IMR-90 (cell line): Measurements from ENCODE around the gene HSPA1A. TPM values are rescaled to one million over a fixed set of nuclear protein-coding genes. Genes with fewer than 3 reads are reported as not detected.

Experiments
- ATAC-seq: fragments of 200-7000 bp; cut with Tn5 transposase; 2 replicates; pipeline ENCODE4 v1.9.1; 2020; ENCODE audit warnings: low read depth, mild to moderate bottlenecking, moderate library complexity
- BruUV-seq: library from RNA; stranded (reverse); fragments of 400-500 nt; replicated peaks from 2 replicates; lab custom pipeline; 2021; lab: Mats Ljungman, UMichigan
- CTCF ChIA-PET: fragments of 300-600 bp; formaldehyde crosslinking; extraction: SDS; loops from one replicate; lab custom pipeline; 2021; ENCODE audit warnings: antibody characterized with exemption; lab: Yijun Ruan, JAX
- POLR2A ChIA-PET: fragments of 300-600 bp; sonication (Branson Sonifier 250); formaldehyde crosslinking; loops from one replicate; lab custom pipeline; 2022; ENCODE audit warnings: antibody characterized with exemption; ENCODE audit not compliant: unreplicated experiment; lab: Charles Lee
- DNase-seq: peaks from one replicate; pipeline ENCODE4 v3.0.0; 2013
- H2AFZ ChIP-seq: replicated peaks from 2 replicates; pipeline ENCODE3; 2013; ENCODE audit warnings: low read length, mild to moderate bottlenecking; ENCODE audit not compliant: poor library complexity
- H2AK5ac ChIP-seq: 2 replicates; pipeline ENCODE4 v1.6.1; 2013; ENCODE audit warnings: low read depth, low read length, inconsistent platforms
- H2AK9ac ChIP-seq: replicated peaks from 2 replicates; pipeline ENCODE3; 2013; ENCODE audit warnings: mild to moderate bottlenecking, low read depth, low read length, moderate library complexity; ENCODE audit not compliant: poor library complexity
- H2BK120ac ChIP-seq: 2 replicates; pipeline ENCODE4 v1.6.1; 2013; ENCODE audit warnings: low read depth, low read length, inconsistent platforms
- H2BK15ac ChIP-seq: 3 replicates; pipeline ENCODE4 v1.6.1; 2013; ENCODE audit warnings: low read depth, low read length, inconsistent platforms
- H2BK20ac ChIP-seq: 2 replicates; pipeline ENCODE4 v1.6.1; 2013; ENCODE audit warnings: low read depth, mild to moderate bottlenecking, inconsistent platforms, low read length, moderate library complexity
- H2BK5ac ChIP-seq: 2 replicates; pipeline ENCODE4 v1.6.1; 2013; ENCODE audit warnings: mild to moderate bottlenecking, low read depth, low read length, inconsistent platforms; ENCODE audit not compliant: poor library complexity, severe bottlenecking
- H3K14ac ChIP-seq: replicated peaks from 2 replicates; pipeline ENCODE4 v1.6.1; 2013; ENCODE audit warnings: low read depth, low read length, inconsistent platforms
- H3K18ac ChIP-seq: 2 replicates; pipeline ENCODE4 v1.6.1; 2013; ENCODE audit warnings: low read depth, low read length, control low read depth
- H3K23ac ChIP-seq: 2 replicates; pipeline ENCODE4 v1.6.1; 2013; ENCODE audit warnings: low read depth, low read length, inconsistent platforms
- H3K27ac ChIP-seq: 2 replicates; pipeline ENCODE4 v1.5.1; 2013; ENCODE audit warnings: mild to moderate bottlenecking, control low read depth, low read length; ENCODE audit not compliant: insufficient read depth
- H3K27me3 ChIP-seq: 2 replicates; pipeline ENCODE4 v1.6.1; 2013; ENCODE audit warnings: low read length; ENCODE audit not compliant: control insufficient read depth, insufficient read depth
- H3K36me3 ChIP-seq: 2 replicates; pipeline ENCODE4 v1.6.1; 2013; ENCODE audit warnings: low read length, mixed read lengths; ENCODE audit not compliant: control insufficient read depth, insufficient read depth
- H3K4ac ChIP-seq: 2 replicates; pipeline ENCODE4 v1.6.1; 2013; ENCODE audit warnings: low read depth, low read length, inconsistent platforms
- H3K4me1 ChIP-seq: 2 replicates; pipeline ENCODE4 v1.6.1; 2013; ENCODE audit warnings: low read length, mixed read lengths; ENCODE audit not compliant: control insufficient read depth, insufficient read depth
- H3K4me2 ChIP-seq: 2 replicates; pipeline ENCODE4 v1.6.1; 2013; ENCODE audit warnings: low read depth, mild to moderate bottlenecking, control low read depth, low read length, moderate library complexity
- H3K4me3 ChIP-seq: 2 replicates; pipeline ENCODE4 v1.5.1; 2013; ENCODE audit warnings: low read depth, mild to moderate bottlenecking, control low read depth, low read length, moderate library complexity; ENCODE audit not compliant: insufficient read depth
- H3K56ac ChIP-seq: 2 replicates; pipeline ENCODE4 v1.6.1; 2013; ENCODE audit warnings: low read length, inconsistent platforms; ENCODE audit not compliant: insufficient read depth; ENCODE audit errors: extremely low read depth
- H3K79me1 ChIP-seq, 2 experiments: 2 replicates each; pipeline ENCODE4 v1.6.1; 2013; ENCODE audit warnings: low read length in 2 of 2, inconsistent platforms in 1 of 2, low read depth in 1 of 2
- H3K9ac ChIP-seq: 2 replicates; pipeline ENCODE4 v1.6.1; 2013; ENCODE audit warnings: low read depth, low read length, control low read depth
- H3K9me1 ChIP-seq: 2 replicates; pipeline ENCODE4 v1.6.1; 2013; ENCODE audit warnings: low read length, inconsistent platforms; ENCODE audit not compliant: insufficient read depth
- H3K9me3 ChIP-seq: 2 replicates; pipeline ENCODE4 v1.6.1; 2013; ENCODE audit warnings: low read length; ENCODE audit not compliant: control insufficient read depth, insufficient read depth
- H4K20me1 ChIP-seq: 2 replicates; pipeline ENCODE4 v1.6.1; 2013; ENCODE audit warnings: low read length, inconsistent platforms; ENCODE audit not compliant: insufficient read depth
- H4K5ac ChIP-seq: 2 replicates; pipeline ENCODE4 v1.6.1; 2013; ENCODE audit warnings: mild to moderate bottlenecking, low read depth, low read length, control low read depth
- H4K8ac ChIP-seq, 2 experiments: 2 replicates each; pipeline ENCODE4 v1.6.1; 2013; ENCODE audit warnings: low read depth in 2 of 2, low read length in 2 of 2, control low read depth in 1 of 2, inconsistent platforms in 1 of 2
- H4K91ac ChIP-seq: 2 replicates; pipeline ENCODE4 v1.6.1; 2013; ENCODE audit warnings: low read depth, low read length, inconsistent platforms; ENCODE audit not compliant: insufficient read depth
- CHD1 ChIP-seq: IDR thresholded peaks from 2 replicates; pipeline ENCODE4 v1.6.1; 2012; ENCODE audit warnings: low read depth, low read length, improper control_type of control experiment
- MAFK ChIP-seq: IDR thresholded peaks from 2 replicates; pipeline ENCODE4 v1.6.1; 2012; ENCODE audit warnings: low read depth, low read length, improper control_type of control experiment
- WGBS, 2 experiments: methylation state at CpG; one replicate each; pipeline versions ENCODE4 v1.1.5 to v1.1.7; 2013; ENCODE audit warnings: missing lambda C conversion rate in 2 of 2; ENCODE audit not compliant: insufficient read length in 1 of 2; ENCODE audit errors: extremely low coverage in 2 of 2; 5-methylcytosine and 5-hydroxymethylcytosine counted together
- dilution Hi-C: fragments of 300-500 bp; cut with HindIII; formaldehyde crosslinking; loops from one replicate; pipeline ENCODE4 v1.14.3; 2018; ENCODE audit warnings: low sequenced_read_pairs; ENCODE audit not compliant: unreplicated experiment
- in situ Hi-C: fragments of 300-500 bp; cut with MboI; formaldehyde crosslinking; loops from 3 replicates; pipeline ENCODE4 v1.14.3; 2019; ENCODE audit warnings: low sequenced_read_pairs, inconsistent platforms, mixed read lengths
- intact Hi-C: fragments of 100-400 bp; cut with micrococcal nuclease; formaldehyde crosslinking; loops from 2 replicates; pipeline ENCODE4 v1.10.0; 2022
- polyA plus RNA-seq, 3 experiments: library from polyadenylated mRNA; depleted of rRNA; stranded (reverse); fragments of >200 nt; gene quantifications; 2 replicates each; pipeline ENCODE4 v1.2.3, GENCODE V29; 2012; ENCODE audit warnings: low replicate concordance in 1 of 3
- total RNA-seq: library from RNA; depleted of rRNA; stranded (reverse); fragments of >200 nt; gene quantifications from 2 replicates; pipeline ENCODE4 v1.2.3, GENCODE V29; 2012

The HSPA1A gene
- total and polyA plus RNA-seq, 2 of the 4 experiments (the other 2 are of a cell fraction) = 94.6 to 95.3 TPM

DNA sequence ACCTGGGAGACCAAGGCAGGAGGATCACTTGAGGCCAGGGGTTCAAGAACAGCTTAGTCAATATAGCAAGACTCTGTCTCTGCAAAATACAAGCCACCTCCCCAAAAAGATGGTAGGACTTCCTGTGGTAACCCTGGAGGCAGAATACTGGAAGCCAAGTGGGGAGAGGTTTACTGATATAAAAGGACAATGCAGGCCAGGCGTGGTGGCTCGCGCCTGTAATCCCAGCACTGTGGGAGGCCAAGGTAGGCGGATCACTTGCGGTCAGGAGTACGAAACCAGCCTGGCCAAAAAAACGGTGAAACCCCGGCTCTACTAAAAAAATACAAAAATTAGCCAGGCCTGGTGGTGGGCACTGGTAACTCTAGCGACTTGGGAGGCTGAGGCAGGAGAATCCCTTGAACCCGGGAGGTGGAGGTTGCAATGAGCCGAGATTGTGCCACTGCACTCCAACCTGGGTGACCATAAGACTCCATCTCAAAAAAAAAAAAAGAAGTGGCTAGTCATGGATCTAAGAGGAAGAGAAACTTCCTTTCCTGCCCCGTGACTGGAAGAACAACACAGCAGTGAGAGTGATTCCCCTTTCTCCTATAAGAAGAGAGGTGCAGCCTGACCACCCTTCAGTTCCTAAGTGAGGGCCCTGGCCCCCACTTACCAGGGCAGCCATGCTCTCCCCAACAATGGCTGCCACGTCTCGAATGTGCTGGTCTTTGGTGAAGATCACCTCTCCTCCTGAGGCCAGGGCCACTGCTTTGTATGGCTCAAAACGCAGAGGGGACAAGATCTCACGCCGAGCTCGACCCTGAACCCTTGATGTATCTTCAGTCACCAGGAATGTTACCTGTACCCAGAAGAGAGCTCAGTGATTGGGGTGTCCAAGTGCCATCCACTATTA lies 46.7 kb upstream of the HSPA1A start:
- Histone ChIP-seq H4K20me1 (no peaks in the 10 kb centered on the region), H3K4me1 (peaks cover 1% of the 10 kb centered on the region; the same call in 1 of the 2 replicates), H4K91ac (no peak overlapping the region), H3K4me2 (no peak overlapping the region), H3K4ac (no peak overlapping the region), H2AK5ac (no peak overlapping the region), H2BK15ac (no peak overlapping the region), H2AK9ac (no peak overlapping the region), H3K9ac (no peak overlapping the region), H3K27ac (no peak overlapping the region), H3K56ac (no peak overlapping the region), H3K36me3 (no peaks in the 10 kb centered on the region), H4K8ac (no peak overlapping the region), H2BK20ac (no peak overlapping the region), H3K18ac (no peak overlapping the region), H3K23ac (no peak overlapping the region), H4K5ac (no peak overlapping the region), H2AFZ (no peak overlapping the region), H3K79me1 (no peaks in the 10 kb centered on the region), H3K9me1 (peaks cover 6% of the 10 kb centered on the region), H3K27me3 (no peaks in the 10 kb centered on the region), H3K9me3 (no peaks in the 10 kb centered on the region), H3K14ac (no peak overlapping the region), H2BK5ac (no peak overlapping the region), H2BK120ac (no peak overlapping the region), H3K4me3 (no peak overlapping the region)
- ChIA-PET POLR2A (no interaction called here), CTCF (interaction anchor here (1.3 to 1.6 kb wide), 2 partner anchors 16 to 18 kb away, joined by 3 to 5 read pairs; no protein-coding TSS in a partner anchor)
- WGBS, 2 experiments = 87% methylated on average over 9 of the region's 18 CpGs; no CpG with 5 or more reads in 1 of the 2 experiments
- dilution Hi-C loops = no loop called here
- DNase-seq = no peak
- in situ Hi-C loops = no loop called here
- ATAC-seq = no peak
- TF ChIP-seq MAFK (no peak), CHD1 (no peak)
- BruUV-seq = no TSS peak
- intact Hi-C loops = no loop called here
